Measurements from ENCODE around the gene CCDC178.
A peak's percentile ranks its signal among the peaks of the same experiment; 100 is the strongest.

Gene CCDC178

GRCh38 chr18:33232318-33232626 is 208.2 kb downstream of the CCDC178 start:
- TF ChIP-seq CTCF (IDR thresholded peaks at IDR 0.05; ENCODE audit: low read depth, low read length): no peak
- DNase-seq (ENCODE audit: extremely low read depth, low read depth): no peak

GRCh38 chr18:33231474-33232317 is 208.8 kb downstream of the CCDC178 start:
- peak; percentile 4 for DNase-seq (ENCODE audit: extremely low read depth, low read depth)
- TF ChIP-seq CTCF (IDR thresholded peaks at IDR 0.05; ENCODE audit: low read depth, low read length): peak; percentile 88

- no peak for TF ChIP-seq CTCF (IDR thresholded peaks at IDR 0.05; ENCODE audit: low read depth, low read length)
- DNase-seq (ENCODE audit: extremely low read depth, low read depth): no peak
Observed at GRCh38 chr18:33212363-33212762, 228.2 kb downstream of the CCDC178 start.

- DNase-seq (ENCODE audit: extremely low read depth, low read depth): no peak
- TF ChIP-seq CTCF (IDR thresholded peaks at IDR 0.05; ENCODE audit: low read depth, low read length): peak; percentile 55
Observed at GRCh38 chr18:33210575-33211189, 229.8 kb downstream of the CCDC178 start.

- no peak for TF ChIP-seq CTCF (IDR thresholded peaks at IDR 0.05; ENCODE audit: low read depth, low read length)
- no peak for DNase-seq (ENCODE audit: extremely low read depth, low read depth)
Observed at GRCh38 chr18:33205777-33206176, 234.7 kb downstream of the CCDC178 start.

- peak; percentile 34 for TF ChIP-seq CTCF (IDR thresholded peaks at IDR 0.05; ENCODE audit: low read depth, low read length)
- DNase-seq (ENCODE audit: extremely low read depth, low read depth): no peak
Observed at GRCh38 chr18:33201509-33201926, 239.0 kb downstream of the CCDC178 start.

- no peak for TF ChIP-seq CTCF (IDR thresholded peaks at IDR 0.05; ENCODE audit: low read depth, low read length)
- DNase-seq (ENCODE audit: extremely low read depth, low read depth): no peak
Observed at GRCh38 chr18:33195795-33196194, 244.7 kb downstream of the CCDC178 start.
